ENCODE data around the gene PRDM16.

DNA sequence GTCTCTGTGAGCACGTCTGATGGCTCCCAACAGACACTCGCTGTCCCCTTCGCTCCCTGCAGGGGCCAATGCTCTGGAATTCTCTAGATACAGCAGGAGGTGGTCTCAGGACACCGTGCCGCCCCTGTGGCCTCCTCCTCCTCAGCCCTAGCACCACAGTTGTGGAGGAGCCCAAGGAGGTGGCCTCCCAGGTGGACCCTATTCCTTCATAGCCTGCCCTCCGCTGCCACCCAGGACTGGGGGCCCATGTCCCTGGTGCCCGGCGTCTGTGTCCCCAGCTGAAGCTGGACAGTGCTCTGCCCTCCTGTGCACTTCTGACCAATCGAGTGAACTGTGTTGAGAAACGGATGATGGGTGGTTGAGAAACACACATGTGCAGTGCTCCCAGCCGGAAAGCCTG lies 235.7 kb downstream of the PRDM16 start:
- TF ChIP-seq, protein P1, sequence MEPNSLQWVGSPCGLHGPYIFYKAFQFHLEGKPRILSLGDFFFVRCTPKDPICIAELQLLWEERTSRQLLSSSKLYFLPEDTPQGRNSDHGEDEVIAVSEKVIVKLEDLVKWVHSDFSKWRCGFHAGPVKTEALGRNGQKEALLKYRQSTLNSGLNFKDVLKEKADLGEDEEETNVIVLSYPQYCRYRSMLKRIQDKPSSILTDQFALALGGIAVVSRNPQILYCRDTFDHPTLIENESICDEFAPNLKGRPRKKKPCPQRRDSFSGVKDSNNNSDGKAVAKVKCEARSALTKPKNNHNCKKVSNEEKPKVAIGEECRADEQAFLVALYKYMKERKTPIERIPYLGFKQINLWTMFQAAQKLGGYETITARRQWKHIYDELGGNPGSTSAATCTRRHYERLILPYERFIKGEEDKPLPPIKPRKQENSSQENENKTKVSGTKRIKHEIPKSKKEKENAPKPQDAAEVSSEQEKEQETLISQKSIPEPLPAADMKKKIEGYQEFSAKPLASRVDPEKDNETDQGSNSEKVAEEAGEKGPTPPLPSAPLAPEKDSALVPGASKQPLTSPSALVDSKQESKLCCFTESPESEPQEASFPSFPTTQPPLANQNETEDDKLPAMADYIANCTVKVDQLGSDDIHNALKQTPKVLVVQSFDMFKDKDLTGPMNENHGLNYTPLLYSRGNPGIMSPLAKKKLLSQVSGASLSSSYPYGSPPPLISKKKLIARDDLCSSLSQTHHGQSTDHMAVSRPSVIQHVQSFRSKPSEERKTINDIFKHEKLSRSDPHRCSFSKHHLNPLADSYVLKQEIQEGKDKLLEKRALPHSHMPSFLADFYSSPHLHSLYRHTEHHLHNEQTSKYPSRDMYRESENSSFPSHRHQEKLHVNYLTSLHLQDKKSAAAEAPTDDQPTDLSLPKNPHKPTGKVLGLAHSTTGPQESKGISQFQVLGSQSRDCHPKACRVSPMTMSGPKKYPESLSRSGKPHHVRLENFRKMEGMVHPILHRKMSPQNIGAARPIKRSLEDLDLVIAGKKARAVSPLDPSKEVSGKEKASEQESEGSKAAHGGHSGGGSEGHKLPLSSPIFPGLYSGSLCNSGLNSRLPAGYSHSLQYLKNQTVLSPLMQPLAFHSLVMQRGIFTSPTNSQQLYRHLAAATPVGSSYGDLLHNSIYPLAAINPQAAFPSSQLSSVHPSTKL (CRISPR knock-in tag; IDR thresholded peaks at IDR 0.05), result no peak
- TF ChIP-seq, protein P2, sequence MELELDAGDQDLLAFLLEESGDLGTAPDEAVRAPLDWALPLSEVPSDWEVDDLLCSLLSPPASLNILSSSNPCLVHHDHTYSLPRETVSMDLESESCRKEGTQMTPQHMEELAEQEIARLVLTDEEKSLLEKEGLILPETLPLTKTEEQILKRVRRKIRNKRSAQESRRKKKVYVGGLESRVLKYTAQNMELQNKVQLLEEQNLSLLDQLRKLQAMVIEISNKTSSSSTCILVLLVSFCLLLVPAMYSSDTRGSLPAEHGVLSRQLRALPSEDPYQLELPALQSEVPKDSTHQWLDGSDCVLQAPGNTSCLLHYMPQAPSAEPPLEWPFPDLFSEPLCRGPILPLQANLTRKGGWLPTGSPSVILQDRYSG (CRISPR knock-in tag; IDR thresholded peaks at IDR 0.05), result no peak
- TF ChIP-seq, protein P3, sequence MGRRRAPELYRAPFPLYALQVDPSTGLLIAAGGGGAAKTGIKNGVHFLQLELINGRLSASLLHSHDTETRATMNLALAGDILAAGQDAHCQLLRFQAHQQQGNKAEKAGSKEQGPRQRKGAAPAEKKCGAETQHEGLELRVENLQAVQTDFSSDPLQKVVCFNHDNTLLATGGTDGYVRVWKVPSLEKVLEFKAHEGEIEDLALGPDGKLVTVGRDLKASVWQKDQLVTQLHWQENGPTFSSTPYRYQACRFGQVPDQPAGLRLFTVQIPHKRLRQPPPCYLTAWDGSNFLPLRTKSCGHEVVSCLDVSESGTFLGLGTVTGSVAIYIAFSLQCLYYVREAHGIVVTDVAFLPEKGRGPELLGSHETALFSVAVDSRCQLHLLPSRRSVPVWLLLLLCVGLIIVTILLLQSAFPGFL (CRISPR knock-in tag; IDR thresholded peaks at IDR 0.05), result no peak
- no peak for TF ChIP-seq NFKBIZ (CRISPR knock-in tag; IDR thresholded peaks at IDR 0.05)
- TF ChIP-seq, protein P4, sequence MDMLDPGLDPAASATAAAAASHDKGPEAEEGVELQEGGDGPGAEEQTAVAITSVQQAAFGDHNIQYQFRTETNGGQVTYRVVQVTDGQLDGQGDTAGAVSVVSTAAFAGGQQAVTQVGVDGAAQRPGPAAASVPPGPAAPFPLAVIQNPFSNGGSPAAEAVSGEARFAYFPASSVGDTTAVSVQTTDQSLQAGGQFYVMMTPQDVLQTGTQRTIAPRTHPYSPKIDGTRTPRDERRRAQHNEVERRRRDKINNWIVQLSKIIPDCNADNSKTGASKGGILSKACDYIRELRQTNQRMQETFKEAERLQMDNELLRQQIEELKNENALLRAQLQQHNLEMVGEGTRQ (IDR thresholded peaks at IDR 0.05; ENCODE audit: low read depth, low read length), result no peak
- TF ChIP-seq, protein P4 (CRISPR knock-in tag; IDR thresholded peaks at IDR 0.05; ENCODE audit: borderline replicate concordance), result no peak
- TF ChIP-seq, protein P5, sequence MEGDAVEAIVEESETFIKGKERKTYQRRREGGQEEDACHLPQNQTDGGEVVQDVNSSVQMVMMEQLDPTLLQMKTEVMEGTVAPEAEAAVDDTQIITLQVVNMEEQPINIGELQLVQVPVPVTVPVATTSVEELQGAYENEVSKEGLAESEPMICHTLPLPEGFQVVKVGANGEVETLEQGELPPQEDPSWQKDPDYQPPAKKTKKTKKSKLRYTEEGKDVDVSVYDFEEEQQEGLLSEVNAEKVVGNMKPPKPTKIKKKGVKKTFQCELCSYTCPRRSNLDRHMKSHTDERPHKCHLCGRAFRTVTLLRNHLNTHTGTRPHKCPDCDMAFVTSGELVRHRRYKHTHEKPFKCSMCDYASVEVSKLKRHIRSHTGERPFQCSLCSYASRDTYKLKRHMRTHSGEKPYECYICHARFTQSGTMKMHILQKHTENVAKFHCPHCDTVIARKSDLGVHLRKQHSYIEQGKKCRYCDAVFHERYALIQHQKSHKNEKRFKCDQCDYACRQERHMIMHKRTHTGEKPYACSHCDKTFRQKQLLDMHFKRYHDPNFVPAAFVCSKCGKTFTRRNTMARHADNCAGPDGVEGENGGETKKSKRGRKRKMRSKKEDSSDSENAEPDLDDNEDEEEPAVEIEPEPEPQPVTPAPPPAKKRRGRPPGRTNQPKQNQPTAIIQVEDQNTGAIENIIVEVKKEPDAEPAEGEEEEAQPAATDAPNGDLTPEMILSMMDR (CRISPR knock-in tag; IDR thresholded peaks at IDR 0.05), result no peak
